Measurements from ENCODE around the gene TTL. TPM values are rescaled to one million over a fixed set of nuclear protein-coding genes. Genes with fewer than 3 reads are reported as not detected.
"Not testable (repeated sequence)": the region's sequence is repeated elsewhere in the genome, so short reads cannot be mapped to it uniquely, and the experiment has no call there.

The TTL gene
- total RNA-seq (10 to 100 TPM; 44.1 to 72.0 (median 51.3) TPM), polyA plus RNA-seq (10 to 100 TPM; 19.0 to 49.8 (median 23.8) TPM)
- long read RNA-seq, donor 1, full-length matches to known transcripts = 32 of 42 reads
- long read RNA-seq, donor 1, partial matches to known transcripts = 6 of 42 reads
- long read RNA-seq, donor 1, other reads (novel, unspliced or antisense) = 4 of 42 reads
- long read RNA-seq, donor 2, full-length matches to known transcripts = 45 of 75 reads
- long read RNA-seq, donor 2, partial matches to known transcripts = 3 of 75 reads
- long read RNA-seq, donor 2, other reads (novel, unspliced or antisense) = 27 of 75 reads

DNA sequence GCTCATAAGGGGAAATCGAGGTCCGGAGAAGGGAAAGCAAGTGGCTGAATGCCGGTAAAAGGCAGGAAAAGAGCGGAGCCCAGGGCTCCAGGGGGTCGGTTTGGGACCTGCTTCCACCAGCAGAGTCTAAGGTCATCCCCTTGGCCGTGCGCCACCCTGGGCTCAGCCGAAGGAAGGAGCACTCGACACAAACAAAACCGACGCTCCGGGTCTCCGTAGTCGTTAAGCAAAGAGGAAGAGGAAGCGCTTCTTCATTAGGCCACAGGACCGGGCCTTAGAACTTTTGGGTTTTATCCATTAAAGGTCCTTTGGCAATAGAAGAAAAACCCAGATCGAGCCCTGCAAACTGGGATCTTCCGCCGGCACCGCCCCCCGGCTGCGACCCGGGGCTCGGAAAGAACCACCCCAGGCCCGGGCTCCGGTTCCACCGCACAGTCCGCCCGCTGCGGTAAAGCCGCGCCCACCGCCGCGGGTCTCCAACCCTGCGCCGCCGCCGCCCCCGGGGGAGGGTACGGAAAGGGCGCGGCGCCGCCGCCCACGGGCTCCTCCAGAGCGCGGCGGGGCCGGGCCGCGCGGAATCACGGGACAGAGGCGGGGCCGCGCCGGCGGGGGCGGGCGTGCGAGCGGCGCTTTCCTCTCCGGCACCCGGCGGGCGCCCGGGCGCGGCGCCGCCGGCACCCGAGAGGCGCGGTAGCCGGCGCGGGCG, at the start of gene TTL:
TSS of gene TTL (plus strand) at position 629 of the 706 bp plus-strand sequence. CDS start 189 bp downstream, outside the sequence.
- Histone ChIP-seq H3K4me1 (peaks cover 16% of the 10 kb centered on the region), H3K27ac (peak within 1 kb of the TSS; percentile 85), H3K9me3 (no peaks in the 10 kb centered on the region), H3K27me3 (ENCODE audit: insufficient read depth in 3 of 3, low read length in 2 of 3) (no peaks in the 10 kb centered on the region), H3K36me3 (ENCODE audit: insufficient read depth in 1 of 2, low read depth in 1 of 2) (no peaks in the 10 kb centered on the region), H3K4me3 (peak within 1 kb of the TSS; percentile 89)
- TF ChIP-seq, protein P1, sequence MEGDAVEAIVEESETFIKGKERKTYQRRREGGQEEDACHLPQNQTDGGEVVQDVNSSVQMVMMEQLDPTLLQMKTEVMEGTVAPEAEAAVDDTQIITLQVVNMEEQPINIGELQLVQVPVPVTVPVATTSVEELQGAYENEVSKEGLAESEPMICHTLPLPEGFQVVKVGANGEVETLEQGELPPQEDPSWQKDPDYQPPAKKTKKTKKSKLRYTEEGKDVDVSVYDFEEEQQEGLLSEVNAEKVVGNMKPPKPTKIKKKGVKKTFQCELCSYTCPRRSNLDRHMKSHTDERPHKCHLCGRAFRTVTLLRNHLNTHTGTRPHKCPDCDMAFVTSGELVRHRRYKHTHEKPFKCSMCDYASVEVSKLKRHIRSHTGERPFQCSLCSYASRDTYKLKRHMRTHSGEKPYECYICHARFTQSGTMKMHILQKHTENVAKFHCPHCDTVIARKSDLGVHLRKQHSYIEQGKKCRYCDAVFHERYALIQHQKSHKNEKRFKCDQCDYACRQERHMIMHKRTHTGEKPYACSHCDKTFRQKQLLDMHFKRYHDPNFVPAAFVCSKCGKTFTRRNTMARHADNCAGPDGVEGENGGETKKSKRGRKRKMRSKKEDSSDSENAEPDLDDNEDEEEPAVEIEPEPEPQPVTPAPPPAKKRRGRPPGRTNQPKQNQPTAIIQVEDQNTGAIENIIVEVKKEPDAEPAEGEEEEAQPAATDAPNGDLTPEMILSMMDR (IDR thresholded peaks at IDR 0.05) = no peak
- peak; percentile 79 to 80 for DNase-seq
- ATAC-seq = peak; percentile 88 to 91 (median 89)
- intact Hi-C loops (cut with DNase I) = loop anchor here (1.0 to 10.0 kb wide), 4 partner anchors 61 to 101 kb away; partner anchors contain the start of genes POLR1B (in 2 of the 2) and CHCHD5 (in 1 of the 2)
- 0 to 1% (median 0%) methylated on average over 47 to 82 of the region's 82 CpGs for WGBS, 3 donors

DNA sequence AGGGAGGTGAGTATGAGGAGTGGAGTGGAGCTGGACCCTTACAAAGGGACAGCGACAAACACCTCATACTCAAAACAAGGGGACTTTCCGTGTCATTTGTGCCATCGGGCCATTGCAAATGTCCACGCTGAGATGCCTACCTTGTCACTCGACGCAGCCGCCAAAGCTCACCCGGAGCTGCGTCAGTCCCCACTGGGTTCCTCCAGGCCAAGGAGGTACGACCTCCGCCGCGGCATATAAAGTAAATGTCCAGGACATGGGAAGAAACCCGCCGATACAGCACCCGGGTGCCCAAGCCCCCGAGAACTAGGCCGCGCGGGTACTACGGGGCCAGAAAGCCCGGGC, 49.6 kb upstream of the TTL start:
- Histone ChIP-seq H3K27ac (peak overlapping the region; percentile 85), H3K4me3 (peak overlapping the region; percentile 74)
- H3K36me3 ChIP-seq (ENCODE audit: insufficient read depth in 1 of 2, low read depth in 1 of 2); H3K9me3 ChIP-seq; DNase-seq; H3K27me3 ChIP-seq (ENCODE audit: insufficient read depth in 3 of 3, low read length in 2 of 3); H3K4me1 ChIP-seq; ATAC-seq: not testable (repeated sequence)
- intact Hi-C loops (cut with DNase I) = loop anchor here (5.0 to 10.0 kb wide), 3 partner anchors 175 to 308 kb away; partner anchors contain the start of gene ZC3H8 (in 2 of the 2)
- WGBS, 3 donors = 22 to 98% (median 52%) methylated on average over 13 to 22 of the region's 22 CpGs

DNA sequence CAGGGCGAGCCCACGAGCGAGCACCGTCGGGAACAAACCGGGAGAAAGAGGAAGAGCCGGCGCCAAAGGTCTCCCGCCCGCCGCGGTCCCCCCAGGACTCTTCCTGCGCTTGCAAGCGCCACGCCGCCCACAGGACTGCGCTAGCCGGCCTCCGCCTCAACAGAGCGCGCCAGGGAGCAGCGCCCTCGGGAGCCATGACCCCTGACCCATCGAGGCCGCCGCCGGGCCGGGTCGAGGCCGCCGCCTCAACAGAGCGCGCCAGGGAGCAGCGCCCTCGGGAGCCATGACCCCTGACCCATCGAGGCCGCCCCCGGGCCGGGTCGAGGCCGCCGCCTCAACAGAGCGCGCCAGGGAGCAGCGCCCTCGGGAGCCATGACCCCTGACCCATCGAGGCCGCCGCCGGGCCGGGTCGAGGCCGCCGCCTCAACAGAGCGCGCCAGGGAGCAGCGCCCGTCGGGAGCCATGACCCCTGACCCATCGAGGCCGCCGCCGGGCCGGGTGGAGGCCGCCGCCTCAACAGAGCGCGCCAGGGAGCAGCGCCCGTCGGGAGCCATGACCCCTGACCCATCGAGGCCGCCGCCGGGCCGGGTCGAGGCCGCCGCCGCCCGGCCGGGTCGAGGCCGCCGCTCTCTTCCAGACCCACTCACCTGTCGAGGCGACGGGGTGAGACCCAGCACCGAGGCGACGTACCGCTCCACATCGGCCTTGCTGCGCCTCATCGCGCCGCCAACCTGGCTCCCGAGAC, 49.0 kb upstream of the TTL start:
- not testable (repeated sequence) for H3K27me3 ChIP-seq (ENCODE audit: insufficient read depth in 3 of 3, low read length in 2 of 3); H3K36me3 ChIP-seq (ENCODE audit: insufficient read depth in 1 of 2, low read depth in 1 of 2); H3K9me3 ChIP-seq; H3K4me1 ChIP-seq
- peak; percentile 60 to 79 (median 76) for ATAC-seq
- DNase-seq = peak; percentile 58 to 65
- intact Hi-C loops (cut with DNase I) = loop anchor here (5.0 to 10.0 kb wide), 3 partner anchors 176 to 308 kb away; partner anchors contain the start of gene ZC3H8 (in 2 of the 2)
- Histone ChIP-seq H3K4me3 (peak overlapping the region; percentile 74), H3K27ac (peak overlapping the region; percentile 85)
- 5 to 52% (median 47%) methylated on average over 20 to 93 of the region's 98 CpGs for WGBS, 3 donors

DNA sequence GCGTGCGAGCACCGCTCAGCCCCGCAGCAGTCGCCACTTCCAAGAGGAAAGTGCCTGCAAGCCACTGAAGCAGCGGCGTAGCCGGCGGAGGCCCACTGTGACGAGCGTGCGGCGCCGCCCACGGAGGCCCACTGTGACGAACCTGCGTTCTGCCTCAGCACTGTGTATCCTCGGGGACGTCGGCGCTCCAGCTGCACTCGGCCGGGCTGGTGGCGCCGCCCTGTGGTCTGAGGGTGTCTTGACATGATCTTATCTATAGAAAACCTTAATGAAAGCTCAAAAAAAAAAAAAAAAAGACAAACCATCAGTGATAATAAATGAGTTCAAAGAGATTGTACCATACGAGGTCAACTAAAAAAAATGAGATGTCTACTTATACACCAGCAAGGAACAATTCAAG, 48.5 kb upstream of the TTL start, which contains the start of gene RGPD8:
TSS of gene RGPD8 (minus strand) at position 166 of the 400 bp plus-strand sequence. CDS start 192 bp downstream, outside the sequence.
- Histone ChIP-seq H3K4me3 (peak within 1 kb of the TSS; percentile 74), H3K27ac (peak within 1 kb of the TSS; percentile 85)
- H3K27me3 ChIP-seq (ENCODE audit: insufficient read depth in 3 of 3, low read length in 2 of 3); H3K9me3 ChIP-seq; H3K4me1 ChIP-seq; H3K36me3 ChIP-seq (ENCODE audit: insufficient read depth in 1 of 2, low read depth in 1 of 2): not testable (repeated sequence)
- peak; percentile 99 to 100 (median 100) for ATAC-seq
- WGBS, 3 donors = 0 to 1% (median 0%) methylated on average over 10 to 15 of the region's 26 CpGs
- TF ChIP-seq, protein P1 (IDR thresholded peaks at IDR 0.05) = peak; percentile 60
- DNase-seq = peak; percentile 91 to 92
- intact Hi-C loops (cut with DNase I) = loop anchor here (5.0 to 10.0 kb wide), 3 partner anchors 176 to 309 kb away; partner anchors contain the start of gene ZC3H8 (in 2 of the 2)

DNA sequence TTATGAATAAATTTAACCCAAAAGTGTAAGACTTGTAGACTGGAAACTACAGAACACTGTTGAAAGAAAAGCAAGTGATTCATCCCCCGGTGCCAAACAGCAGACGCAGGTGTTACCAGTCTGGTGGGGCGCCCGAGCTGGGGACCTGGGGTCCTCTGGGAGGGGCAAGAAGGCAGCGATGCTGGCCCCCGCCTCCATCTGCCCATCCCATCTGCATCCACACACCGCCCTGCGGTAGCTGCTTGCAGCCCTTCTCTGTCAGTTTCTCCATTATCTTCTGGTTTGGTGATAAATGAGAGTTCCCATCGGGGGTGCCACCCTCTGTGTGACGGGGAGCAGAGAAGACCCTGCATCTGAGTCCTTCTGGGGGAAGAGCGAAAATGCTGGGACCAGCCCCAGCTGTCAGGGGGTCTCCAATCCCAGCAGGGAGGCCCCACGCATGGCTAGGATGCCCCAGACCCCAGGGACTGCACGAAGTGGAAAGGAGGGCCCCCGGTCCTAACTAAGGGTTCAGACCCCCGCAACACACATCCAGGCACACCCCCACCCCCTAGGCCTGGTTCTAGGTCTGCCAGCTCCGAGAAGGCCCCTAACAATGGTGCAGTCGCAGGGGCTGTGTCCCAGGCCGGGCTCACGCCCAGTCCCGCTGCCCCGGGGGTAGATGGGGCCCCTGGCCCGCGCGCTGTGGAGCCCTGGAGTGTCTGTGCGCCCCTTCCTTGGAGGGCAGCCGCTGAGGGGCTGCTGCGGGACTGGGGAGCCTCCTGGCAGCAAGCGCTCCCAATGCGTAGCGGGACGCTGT, 47.8 kb upstream of the TTL start:
- Histone ChIP-seq H3K36me3 (ENCODE audit: insufficient read depth in 1 of 2, low read depth in 1 of 2) (no peaks in the 10 kb centered on the region), H3K27ac (no peak overlapping the region), H3K9me3 (no peaks in the 10 kb centered on the region), H3K27me3 (ENCODE audit: insufficient read depth in 3 of 3, low read length in 2 of 3) (peaks cover 0 to 2% (median 0%) of the 10 kb centered on the region in 3 donors), H3K4me1 (peaks cover 7% of the 10 kb centered on the region), H3K4me3 (no peak overlapping the region)
- TF ChIP-seq, protein P1 (IDR thresholded peaks at IDR 0.05) = no peak
- WGBS, 3 donors = 73 to 78% (median 76%) methylated on average over 31 of the region's 31 CpGs
- intact Hi-C loops (cut with DNase I) = loop anchor here (5.0 to 10.0 kb wide), 3 partner anchors 177 to 309 kb away; partner anchors contain the start of gene ZC3H8 (in 2 of the 2)
- ATAC-seq (no peak), DNase-seq (peak in 1 of 2 donors; percentile 18)

DNA sequence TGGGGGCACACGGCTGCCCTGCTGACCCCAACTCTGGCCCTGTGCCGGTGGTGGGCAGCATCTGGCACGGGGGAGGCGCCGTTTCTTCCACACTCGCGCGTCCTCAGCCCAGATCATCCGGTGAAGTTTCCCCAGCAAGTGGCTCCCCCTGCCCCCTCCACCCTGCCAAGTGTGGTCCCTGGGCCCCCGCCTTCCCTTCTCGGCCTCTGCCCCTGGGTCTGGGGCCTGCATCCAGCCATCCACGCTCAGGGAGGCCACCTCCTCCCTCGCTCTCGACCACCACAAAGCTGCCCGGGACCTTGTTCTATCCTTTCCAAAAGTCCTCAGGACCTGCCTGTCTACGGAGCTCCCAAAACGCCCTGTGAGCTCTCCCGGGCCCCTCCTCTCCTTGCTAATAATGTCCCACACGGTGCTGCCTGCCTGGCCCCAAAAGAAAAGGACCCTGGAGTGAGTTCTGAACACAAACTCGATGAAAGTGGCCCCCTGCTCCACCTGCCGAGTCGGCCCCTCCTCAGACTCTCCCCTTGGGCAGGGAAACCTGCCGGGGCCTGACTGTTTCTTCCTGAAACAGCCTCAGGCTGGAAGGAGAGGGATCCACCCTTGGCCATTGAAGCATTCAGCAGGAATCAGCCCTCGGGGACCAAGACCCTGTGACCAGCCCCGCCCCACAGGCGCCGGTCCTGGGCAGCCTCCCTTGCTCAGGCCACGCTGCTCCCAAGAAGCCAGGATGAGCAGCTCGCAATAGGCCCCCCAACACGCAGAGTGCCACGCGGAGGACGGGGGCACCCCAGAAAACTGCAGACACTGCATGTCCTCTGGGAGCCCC, 46.9 kb upstream of the TTL start:
- H3K4me3 ChIP-seq; H3K36me3 ChIP-seq (ENCODE audit: insufficient read depth in 1 of 2, low read depth in 1 of 2); H3K4me1 ChIP-seq; H3K27me3 ChIP-seq (ENCODE audit: insufficient read depth in 3 of 3, low read length in 2 of 3); ATAC-seq; H3K9me3 ChIP-seq; DNase-seq; H3K27ac ChIP-seq: not testable (repeated sequence)
- 72% methylated on average over 32 to 33 of the region's 33 CpGs for WGBS, 3 donors
- intact Hi-C loops (cut with DNase I) = loop anchor here (5.0 to 10.0 kb wide), 3 partner anchors 178 to 310 kb away; partner anchors contain the start of gene ZC3H8 (in 2 of the 2)

Measured in psoas muscle (tissue), 8 donors.